ENCODE data around the gene UST. TPM values are rescaled to one million over a fixed set of nuclear protein-coding genes. Genes with fewer than 3 reads are reported as not detected.

Gene UST
- total RNA-seq, 1 experiment from 2014 or later = 32.1 TPM

- Mint-ChIP-seq H3K36me3 (no peaks in the 10 kb centered on the region; the same call in 1 of the 2 replicates), H3K4me1 (peaks cover 88% of the 10 kb centered on the region), H3K9me3 (0 out of 2 replicates have a peak, but pooled peaks cover 10% of the 10 kb centered on the region), H3K4me3 (no peak overlapping the region; the same call in 1 of the 2 replicates), H3K27ac (peak overlapping the region; percentile 88), H3K27me3 (ENCODE audit: low read depth) (no peaks in the 10 kb centered on the region)
- TF ChIP-seq ZBTB21 (CRISPR knock-in tag; IDR thresholded peaks at IDR 0.05; ENCODE audit: borderline replicate concordance) (0 out of 2 replicates have a peak, but pooled peaks have one; percentile 49), ZNF425 (CRISPR knock-in tag; conservative IDR thresholded peaks at IDR 0.05) (no peak), ATF1 (CRISPR knock-in tag; IDR thresholded peaks at IDR 0.05) (no peak), ATF6 (CRISPR knock-in tag; IDR thresholded peaks at IDR 0.05) (no peak), MAX (CRISPR knock-in tag; IDR thresholded peaks at IDR 0.05) (peak; percentile 74), FOXK1 (CRISPR knock-in tag; IDR thresholded peaks at IDR 0.05) (0 out of 2 replicates have a peak, but pooled peaks have one; percentile 48)
- peak; percentile 82 for ATAC-seq
- DNase-seq (ENCODE audit: low spot score) = peak; percentile 41
- POLR2A ChIA-PET = interaction anchor here (0.6 kb wide), 1 partner anchor 36 kb away, joined by 5 read pairs; no protein-coding TSS in a partner anchor
- CTCF ChIA-PET = interaction anchor here (0.9 to 1.3 kb wide), 2 partner anchors 13 to 183 kb away, joined by 3 to 6 read pairs; no protein-coding TSS in a partner anchor
These were observed 14.0 kb downstream of the UST start for GRCh38 chr6:148760568-148761526.

- no peak for DNase-seq (ENCODE audit: low spot score)
- TF ChIP-seq CREB1 (CRISPR knock-in tag; IDR thresholded peaks at IDR 0.05) (no peak), AFF4 (CRISPR knock-in tag; IDR thresholded peaks at IDR 0.05; ENCODE audit: borderline replicate concordance) (no peak), E2F4 (CRISPR knock-in tag; IDR thresholded peaks at IDR 0.05; ENCODE audit: borderline replicate concordance, low read depth) (no peak), ATF1 (CRISPR knock-in tag; IDR thresholded peaks at IDR 0.05) (no peak), MXD4 (CRISPR knock-in tag; IDR thresholded peaks at IDR 0.05; ENCODE audit: borderline replicate concordance) (no peak), ZNF317 (CRISPR knock-in tag; IDR thresholded peaks at IDR 0.05; ENCODE audit: borderline replicate concordance, low read depth) (no peak), ZNF512 (CRISPR knock-in tag; IDR thresholded peaks at IDR 0.05; ENCODE audit: borderline replicate concordance) (no peak), ZNF219 (CRISPR knock-in tag; IDR thresholded peaks at IDR 0.05; ENCODE audit: borderline replicate concordance) (no peak), PREB (CRISPR knock-in tag; IDR thresholded peaks at IDR 0.05; ENCODE audit: borderline replicate concordance) (no peak), ZNF671 (CRISPR knock-in tag; IDR thresholded peaks at IDR 0.05) (no peak), NFYB (CRISPR knock-in tag; conservative IDR thresholded peaks at IDR 0.05; ENCODE audit: low read depth) (no peak), NFATC4 (CRISPR knock-in tag; IDR thresholded peaks at IDR 0.05) (no peak), PRRX2 (CRISPR knock-in tag; IDR thresholded peaks at IDR 0.05) (no peak)
These were observed 14.7 kb downstream of the UST start for GRCh38 chr6:148761527-148762011.

More at GRCh38 chr6:148761527-148762011, 14.7 kb downstream of the UST start:
- ChIA-PET CTCF (interaction anchor here (0.6 to 1.3 kb wide), 2 partner anchors 12 to 183 kb away, joined by 3 to 6 read pairs (median 5); no protein-coding TSS in a partner anchor), POLR2A (no interaction called here)
- Mint-ChIP-seq H3K27ac (peak overlapping the region; percentile 88), H3K36me3 (no peaks in the 10 kb centered on the region; the same call in 1 of the 2 replicates), H3K9me3 (0 out of 2 replicates have a peak, but pooled peaks cover 10% of the 10 kb centered on the region), H3K4me1 (peaks cover 88% of the 10 kb centered on the region), H3K4me3 (no peak overlapping the region; the same call in 1 of the 2 replicates), H3K27me3 (ENCODE audit: low read depth) (no peaks in the 10 kb centered on the region)
- peak; percentile 13; the same call in 1 of the 2 replicates for ATAC-seq

Measured in WTC11 (cell line).